HEK293T (cell line): Measurements from ENCODE around the gene ZNF627.

Experiments
- FOXM1 ChIP-seq: fragments of 450-650 bp; IDR thresholded peaks from 2 replicates; pipeline ENCODE4 v1.6.1; 2017; ENCODE audit warnings: mild to moderate bottlenecking, borderline replicate concordance
- HDGF ChIP-seq: fragments of 450-650 bp; IDR thresholded peaks from 2 replicates; pipeline ENCODE4 v1.6.1; 2017; ENCODE audit warnings: antibody characterized with exemption, borderline replicate concordance
- NFRKB ChIP-seq: fragments of 450-650 bp; IDR thresholded peaks from 2 replicates; pipeline ENCODE4 v1.6.1; 2016; ENCODE audit warnings: mild to moderate bottlenecking, moderate library complexity
- SP1 ChIP-seq: fragments of 450-650 bp; IDR thresholded peaks from 2 replicates; pipeline ENCODE4 v1.6.1; 2017
- SUZ12 ChIP-seq: fragments of 450-650 bp; IDR thresholded peaks from 2 replicates; pipeline ENCODE4 v1.6.1; 2016; ENCODE audit warnings: mild to moderate bottlenecking
- TARDBP ChIP-seq: fragments of 450-650 bp; IDR thresholded peaks from 2 replicates; pipeline ENCODE4 v1.6.1; 2016

- no peak for TF ChIP-seq HDGF
- no peak for TF ChIP-seq SUZ12
- TF ChIP-seq FOXM1, result no peak
- no peak for TF ChIP-seq TARDBP
- no peak for TF ChIP-seq SP1
- TF ChIP-seq NFRKB, result no peak
Measured at GRCh38 chr19:11626252-11626651, 29.0 kb downstream of the ZNF627 start.
